ELF-1 (cell line): ENCODE results near the gene SLC17A5.
A peak's percentile ranks its signal among the peaks of the same experiment; 100 is the strongest.
"Not testable (repeated sequence)": the region's sequence is repeated elsewhere in the genome, so short reads cannot be mapped to it uniquely, and the experiment has no call there.

ENCODE experiments used
- DNase-seq: peaks from one replicate; pipeline ENCODE4 v3.0.0-alpha.2; 2016; ENCODE audit warnings: low read depth, low spot score

The SLC17A5 gene

DNA sequence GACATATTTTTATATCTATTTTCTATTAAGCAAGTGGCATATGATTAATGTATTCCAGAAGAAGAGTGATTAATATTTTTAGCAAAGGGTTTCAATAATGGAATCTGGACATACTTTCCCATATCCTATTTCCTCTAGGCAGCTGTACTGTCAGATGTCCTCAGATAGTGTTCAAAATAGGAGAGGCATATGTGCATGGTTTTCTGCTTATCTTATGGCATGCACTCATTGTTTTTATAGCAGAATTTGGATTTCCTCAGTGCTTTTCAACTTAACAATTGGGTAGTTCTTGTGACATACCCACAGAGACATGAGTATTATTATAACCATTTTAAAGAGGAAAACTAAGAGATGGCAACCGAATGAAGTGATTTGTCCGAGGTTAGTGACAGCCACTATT is 12.6 kb upstream of the SLC17A5 start:
- no peak for DNase-seq

- DNase-seq, result no peak
These were observed 12.0 kb upstream of the SLC17A5 start for GRCh38 chr6:73665686-73666319.

- DNase-seq, result no peak
These were observed 10.9 kb upstream of the SLC17A5 start for GRCh38 chr6:73664701-73665100.

DNA sequence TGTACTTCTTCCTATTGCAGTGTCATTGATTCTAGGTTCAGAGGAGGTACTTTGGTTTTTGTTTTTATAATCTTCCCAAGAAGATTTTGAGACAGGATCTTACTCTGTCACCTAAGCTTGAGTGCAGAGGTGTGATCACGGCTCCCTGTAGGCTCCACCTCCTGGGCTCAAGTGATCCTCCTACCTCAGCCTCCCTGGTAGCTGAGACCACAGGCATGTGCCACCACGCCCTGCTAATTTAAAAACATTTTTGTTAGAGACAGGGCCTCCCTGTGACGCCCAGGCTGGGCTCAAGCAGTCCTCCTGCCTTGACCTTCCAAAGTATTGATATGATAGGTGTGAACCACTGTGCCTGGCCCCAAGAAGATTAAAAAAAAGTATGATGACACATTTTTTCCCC is 3.4 kb upstream of the SLC17A5 start:
- no peak for DNase-seq

GRCh38 chr6:73656531-73657145 is 2.8 kb upstream of the SLC17A5 start:
- no peak for DNase-seq

DNA sequence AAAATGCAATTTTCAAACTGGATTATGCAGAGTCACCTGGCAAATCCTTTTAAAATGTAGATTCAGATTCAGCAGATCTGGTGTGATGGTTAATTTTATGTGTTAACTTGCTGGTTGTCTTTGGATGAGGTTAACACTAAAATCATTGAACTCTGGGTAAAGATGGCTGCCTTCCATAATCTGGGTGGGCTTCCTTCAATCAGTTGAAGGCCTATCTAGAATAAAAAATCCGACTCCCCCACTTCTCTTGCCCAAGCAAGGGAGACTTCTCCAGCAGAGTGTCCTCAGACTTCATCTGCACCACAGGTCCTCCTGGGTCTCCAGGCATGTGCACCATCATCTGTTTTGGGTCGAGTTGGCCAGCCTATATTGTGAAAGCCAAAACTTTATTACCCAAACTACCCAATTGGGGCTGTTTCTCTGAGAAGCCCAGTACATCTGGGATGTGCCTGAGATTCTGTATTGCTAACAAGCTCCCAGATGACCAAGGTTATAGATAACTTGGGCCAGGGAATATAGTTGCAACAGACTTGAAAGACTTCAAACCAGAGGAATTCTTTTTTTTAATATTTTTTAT is 1.6 kb upstream of the SLC17A5 start:
- DNase-seq, result no peak

- DNase-seq, result peak; percentile 85
These were observed 888 bp downstream of the SLC17A5 start for GRCh38 chr6:73652637-73653570.

DNA sequence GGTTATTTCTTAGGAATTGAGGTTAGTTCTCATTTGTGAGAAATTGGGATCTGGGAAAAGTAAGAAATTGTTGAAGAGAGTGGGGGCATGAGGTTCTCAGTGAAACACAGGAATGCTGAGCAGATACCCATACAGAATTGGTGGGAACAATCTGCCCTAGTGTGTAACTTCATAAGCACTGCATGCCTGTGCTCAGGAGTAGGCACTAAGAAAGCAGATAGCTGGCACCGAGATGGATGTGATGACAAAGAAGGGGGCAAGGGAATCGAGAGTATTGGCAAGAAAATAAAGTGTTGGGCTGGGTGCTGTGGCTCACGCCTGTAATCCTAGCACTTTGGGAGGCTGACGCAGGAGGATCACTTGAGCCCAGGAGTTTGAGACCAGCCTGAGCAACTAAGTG is 4.0 kb downstream of the SLC17A5 start:
- DNase-seq, result no peak

DNA sequence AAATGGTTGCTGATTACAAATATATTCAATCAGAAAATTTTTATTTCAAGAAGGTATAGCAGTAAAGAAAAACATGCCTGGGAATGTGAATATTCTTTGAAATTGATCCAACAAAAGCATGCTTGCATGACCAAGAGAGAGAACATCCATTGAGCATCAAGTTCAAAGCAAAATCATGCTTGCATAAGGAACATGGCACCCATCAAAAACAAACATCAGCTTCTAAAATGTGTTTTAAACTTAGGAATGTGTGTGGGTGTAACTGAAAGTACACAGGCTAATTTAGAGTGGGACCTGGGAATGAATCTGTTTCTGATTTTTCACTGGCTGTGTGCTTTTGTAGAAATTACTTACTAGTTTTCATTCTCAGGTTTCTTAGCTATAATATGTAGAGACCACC is 5.6 kb downstream of the SLC17A5 start:
- no peak for DNase-seq

DNA sequence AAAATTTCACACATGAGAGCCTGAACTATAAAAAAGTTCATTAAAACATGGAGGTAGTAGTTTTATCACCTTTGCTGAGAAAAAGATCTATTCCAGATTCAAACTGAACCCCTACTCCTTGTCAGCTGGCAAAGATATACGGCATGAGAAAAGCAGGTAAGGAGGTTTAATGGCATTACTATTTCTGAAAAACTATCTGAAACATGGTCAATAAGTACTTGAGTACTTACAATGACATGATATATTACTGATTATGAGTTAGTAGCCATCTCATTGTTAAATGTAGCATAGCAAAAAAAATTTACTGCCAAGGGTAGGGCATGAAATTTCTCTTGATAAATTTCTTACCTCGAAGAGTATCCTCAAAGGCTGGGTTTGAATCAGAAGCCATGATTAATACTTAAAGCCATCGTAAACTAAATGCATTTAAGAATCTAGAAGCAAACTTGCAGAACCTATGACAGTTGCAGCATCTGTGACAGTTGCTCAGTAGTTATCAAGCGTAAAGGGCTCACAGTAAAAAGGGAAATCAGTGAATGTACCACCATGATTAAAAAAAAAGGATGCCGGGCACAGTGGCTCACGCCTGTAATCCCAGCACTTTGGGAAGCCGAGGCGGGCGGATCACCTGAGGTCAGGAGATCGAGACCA is 8.7 kb downstream of the SLC17A5 start:
- no peak for DNase-seq

GRCh38 chr6:73644030-73644429 is 9.8 kb downstream of the SLC17A5 start:
- DNase-seq, result no peak

DNA sequence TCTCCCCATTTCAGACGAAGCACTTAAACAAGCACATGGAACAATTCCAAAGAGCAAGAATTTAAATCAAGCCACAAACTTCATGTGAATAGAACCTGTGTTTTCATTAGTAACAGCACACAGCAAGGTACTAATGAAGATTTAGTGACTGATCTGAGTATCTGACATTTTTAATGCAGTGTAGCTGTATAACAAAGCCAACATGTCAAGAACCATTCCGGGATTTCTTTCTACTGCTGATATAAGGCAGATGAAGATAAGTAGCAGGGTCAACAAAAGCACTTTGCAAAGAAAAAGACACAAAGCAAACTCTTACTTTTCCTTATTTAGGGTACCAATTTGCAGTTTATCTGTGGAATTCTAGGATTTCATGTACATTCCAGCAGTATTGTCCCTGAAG is 11.3 kb downstream of the SLC17A5 start:
- no peak for DNase-seq

DNA sequence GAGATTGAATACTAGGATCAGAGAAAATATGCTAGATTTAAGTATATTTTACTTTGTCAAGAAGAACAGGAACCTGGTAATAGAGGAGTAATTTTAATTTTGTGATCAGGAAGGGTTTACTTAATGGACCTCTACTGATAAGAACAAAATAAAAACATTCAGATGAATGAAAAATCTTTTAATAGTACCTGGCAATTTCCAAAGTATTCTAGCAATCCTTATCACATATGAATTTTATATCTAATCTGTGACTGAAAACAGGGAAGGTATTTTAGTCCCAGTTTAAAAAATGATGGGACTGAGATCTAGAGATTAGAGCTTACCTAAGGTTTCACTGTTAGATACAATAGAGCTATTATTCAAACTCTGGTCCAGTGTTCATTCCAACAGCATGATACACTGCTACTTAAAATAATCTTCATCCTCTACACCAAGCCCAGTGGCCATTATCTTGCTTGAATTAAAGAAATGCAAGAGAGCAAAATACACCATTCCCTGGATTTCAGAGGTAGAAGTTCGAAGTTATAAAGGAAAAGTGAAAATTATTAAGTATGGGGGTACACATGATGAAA is 13.5 kb downstream of the SLC17A5 start:
- no peak for DNase-seq

DNA sequence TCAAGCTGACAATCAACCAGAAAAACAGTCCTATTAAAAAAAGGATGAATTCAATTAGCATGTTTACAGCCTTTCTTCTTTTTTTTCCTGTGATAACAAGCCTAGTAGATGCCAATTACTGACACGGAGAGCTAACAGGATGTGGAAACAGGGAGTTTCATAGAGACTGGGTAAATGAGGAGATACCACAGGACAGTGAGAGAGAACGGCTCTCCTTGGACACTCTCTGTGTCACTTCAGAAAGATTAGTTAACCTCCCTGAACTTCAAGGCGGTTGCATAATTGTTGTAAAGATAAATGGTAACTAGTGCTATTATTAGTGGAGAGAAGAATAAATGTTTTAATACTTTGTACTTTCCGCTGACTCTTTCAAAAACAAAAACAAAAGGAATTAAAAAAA is 14.8 kb downstream of the SLC17A5 start:
- no peak for DNase-seq

DNA sequence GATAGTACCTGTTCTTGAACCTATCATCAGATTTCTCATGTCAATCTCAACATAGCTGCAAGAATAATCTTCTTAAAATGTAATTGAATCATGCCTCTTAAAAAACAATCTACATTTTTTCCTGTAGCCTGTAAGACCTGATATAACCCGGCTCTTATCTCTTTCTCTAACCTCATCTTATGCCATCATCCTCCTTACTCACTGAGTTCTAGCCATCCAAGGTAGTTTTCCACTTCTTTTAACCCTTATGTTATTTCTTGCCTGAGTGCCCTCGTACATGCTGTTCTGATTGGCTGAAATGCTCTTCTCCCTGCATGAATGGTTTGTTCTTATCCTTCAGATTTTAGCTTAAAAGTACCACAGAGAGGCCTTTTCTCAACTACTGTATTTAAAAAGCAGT is 16.4 kb downstream of the SLC17A5 start:
- no peak for DNase-seq

- no peak for DNase-seq
These were observed 17.7 kb downstream of the SLC17A5 start for GRCh38 chr6:73636048-73636447.

DNA sequence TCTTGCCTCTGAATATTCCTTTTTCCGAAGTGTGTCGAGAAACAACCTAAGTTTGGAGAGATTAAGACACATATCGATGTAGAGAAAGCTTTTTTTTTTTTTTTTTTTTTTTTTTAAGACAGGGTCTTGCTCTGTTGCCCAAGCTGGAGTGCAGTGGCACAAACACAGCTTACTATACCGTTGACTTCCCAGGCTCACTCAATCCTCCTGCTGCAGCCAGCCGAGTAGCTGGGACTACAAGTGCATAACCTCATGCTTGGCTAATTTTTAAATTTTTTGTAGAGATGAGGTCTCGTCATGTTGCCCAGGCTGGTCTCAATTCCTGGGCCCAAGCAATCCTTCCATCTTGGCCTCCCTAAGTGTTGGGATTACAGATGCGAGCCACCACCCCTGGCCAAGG is 21.4 kb downstream of the SLC17A5 start:
- DNase-seq, result no peak

- DNase-seq, result no peak
These were observed 21.9 kb downstream of the SLC17A5 start for GRCh38 chr6:73631849-73632248.

DNA sequence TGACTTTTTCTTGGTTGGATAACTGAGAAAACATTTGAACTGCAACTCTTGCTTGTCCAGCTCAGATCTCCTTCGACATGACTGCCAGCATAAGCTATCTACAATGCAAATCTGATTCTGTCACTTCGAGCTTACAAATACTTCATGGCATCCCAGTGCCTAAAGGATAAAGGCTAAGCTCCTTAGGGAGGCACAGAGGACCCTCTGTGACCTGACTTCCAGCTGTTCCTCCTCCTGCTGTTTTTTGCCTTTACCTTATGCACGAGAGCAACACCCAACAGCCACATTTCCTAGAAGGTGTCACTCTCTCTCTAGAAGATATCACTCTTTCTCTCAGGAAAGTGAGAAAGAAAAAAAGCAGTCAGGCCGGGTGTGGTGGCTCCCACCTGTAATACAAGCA is 23.4 kb downstream of the SLC17A5 start:
- DNase-seq, result no peak

DNA sequence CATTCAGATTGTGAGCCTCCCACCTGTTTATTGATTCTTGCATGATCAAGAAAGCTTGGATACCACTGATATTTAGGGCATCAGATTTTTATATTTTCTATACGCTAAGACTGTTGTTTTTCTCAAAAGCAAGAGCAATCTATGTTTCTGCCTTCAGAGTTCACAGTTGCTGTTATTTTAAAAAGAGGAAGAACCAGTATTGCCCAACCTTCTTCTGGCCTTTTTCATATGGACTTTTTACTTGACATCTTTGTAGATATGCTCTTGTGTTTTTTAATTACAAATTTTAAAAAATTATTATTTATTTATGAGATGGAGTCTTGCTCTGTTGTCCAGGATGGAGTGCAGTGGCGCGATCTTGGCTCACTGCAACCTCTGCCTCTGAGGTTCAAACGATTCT is 28.9 kb downstream of the SLC17A5 start:
- no peak for DNase-seq

- not testable (repeated sequence) for DNase-seq
These were observed 30.3 kb downstream of the SLC17A5 start for GRCh38 chr6:73623480-73623879.
